Measurements from ENCODE around the gene RNLS.

DNA sequence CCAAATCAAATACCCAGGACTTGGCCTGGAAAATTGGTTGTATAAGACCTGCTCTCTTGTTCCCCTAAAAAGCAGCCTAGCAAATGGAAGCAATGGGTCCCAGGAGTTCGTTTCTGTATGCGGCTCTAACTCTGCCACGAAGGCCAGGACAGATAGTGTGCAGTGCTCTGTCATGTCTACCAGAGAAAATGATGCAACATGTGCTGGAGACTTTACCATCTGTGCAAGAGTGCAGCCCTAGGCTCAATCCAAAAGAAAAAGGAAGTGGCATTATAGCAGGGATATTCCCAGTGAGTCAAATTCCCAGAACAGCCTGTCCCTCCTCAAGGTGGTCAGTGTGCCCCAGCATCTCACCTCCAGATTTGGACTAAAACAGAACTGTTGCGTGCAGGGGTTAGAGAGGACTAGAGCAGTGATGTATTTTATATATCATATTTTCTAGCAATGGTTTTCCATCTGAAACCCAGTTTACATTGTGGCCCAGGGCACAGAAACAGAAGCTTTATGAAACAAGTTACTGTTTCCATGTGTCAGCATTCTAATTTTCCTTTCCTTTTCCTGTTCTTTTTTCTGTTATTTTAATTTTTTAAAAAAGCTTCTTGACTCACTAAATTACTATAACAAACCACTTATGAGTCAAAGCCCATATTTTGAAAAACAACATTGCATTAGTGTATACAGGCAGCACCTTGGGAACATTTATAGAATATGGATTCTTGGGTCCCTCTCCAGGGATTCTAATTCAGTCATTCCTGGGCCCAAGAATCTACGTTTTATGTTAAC is 311.2 kb downstream of the RNLS start:
- TF ChIP-seq POLR2AphosphoS5 (IDR thresholded peaks at IDR 0.05; ENCODE audit: low read depth, low read length): no peak
- TF ChIP-seq SIN3A (IDR thresholded peaks at IDR 0.05; ENCODE audit: borderline replicate concordance, insufficient read depth, low read length): no peak
- no peak for TF ChIP-seq FOXP2 (optimal IDR thresholded peaks at IDR 0.05; ENCODE audit: borderline replicate concordance, extremely low read depth, extremely low read length, insufficient read depth)
- no peak for TF ChIP-seq REST (IDR thresholded peaks at IDR 0.05; ENCODE audit: insufficient read depth in 1 of 2, low read depth in 2 of 2, low read length in 2 of 2)
- no peak for TF ChIP-seq TAF1 (IDR thresholded peaks at IDR 0.05; ENCODE audit: borderline replicate concordance, insufficient read depth, low read length)

Measured in PFSK-1 (cell line).